ENCODE data around the gene KAZN. TPM values are rescaled to one million over a fixed set of nuclear protein-coding genes. Genes with fewer than 3 reads are reported as not detected.

Gene KAZN
- total and polyA plus RNA-seq, 10 donors: 20.0 to 245 (median 144) TPM

DNA sequence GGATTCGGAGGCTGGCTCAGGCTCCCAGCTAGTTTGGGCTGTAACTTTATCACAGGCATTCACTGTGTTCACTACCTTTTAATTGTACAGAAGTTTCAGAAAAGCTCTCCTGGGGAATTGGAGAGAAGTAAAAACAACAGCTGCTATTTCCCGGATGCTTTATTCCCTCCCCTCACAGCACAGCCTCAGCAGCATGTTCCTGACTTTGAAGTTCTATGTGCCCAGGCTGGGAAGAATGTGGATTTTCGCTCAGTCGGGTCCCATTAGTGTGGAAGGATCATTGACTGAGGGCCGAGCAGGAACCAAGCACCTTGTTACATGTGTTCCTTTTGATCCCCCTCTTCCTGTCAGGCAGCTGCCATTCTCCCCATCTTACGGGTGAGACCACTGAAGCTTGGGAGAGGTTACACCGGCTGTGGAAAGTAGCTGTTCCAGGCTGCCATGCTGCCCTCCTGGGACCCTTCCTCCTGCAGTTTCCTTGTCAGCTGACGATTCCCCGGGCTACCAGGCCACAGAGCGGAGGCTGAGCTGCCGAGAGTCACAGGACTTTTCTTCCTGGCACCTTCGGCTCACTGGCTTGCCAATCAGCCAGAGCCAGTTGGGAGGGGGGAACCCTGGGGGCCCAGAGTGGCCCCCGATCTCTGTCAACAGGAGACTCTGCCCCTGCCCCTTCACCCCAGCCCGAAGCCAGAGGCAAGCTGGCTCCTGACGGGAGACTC is 331.9 kb downstream of the KAZN start:
- TF ChIP-seq POLR2A (IDR thresholded peaks at IDR 0.05) (no peak), CTCF (IDR thresholded peaks at IDR 0.05 in 8 of 11, conservative IDR thresholded peaks at IDR 0.05 in 3 of 11) (no peak), POLR2AphosphoS5 (IDR thresholded peaks at IDR 0.05) (peak in 1 of 3 donors; percentile 40)
- Histone ChIP-seq H3K36me3 (no peaks in the 10 kb centered on the region), H3K27ac (peak overlapping the region in 7 of 8 donors; percentile 51 to 93 (median 90)), H3K4me3 (peak overlapping the region in 6 of 8 donors; percentile 7 to 81 (median 30)), H3K27me3 (replicated peaks in 1 of 7) (peaks cover 0 to 33% (median 7%) of the 10 kb centered on the region in 7 donors), H3K9me3 (no peaks in the 10 kb centered on the region), H3K4me1 (peaks cover 0 to 85% (median 44%) of the 10 kb centered on the region in 6 donors)
- DNase-seq: no peak
- 51 to 71% (median 66%) methylated on average over 14 to 15 of the region's 15 CpGs for WGBS, 5 donors
- intact Hi-C loops (cut with DNase I; ENCODE audit: low total_unique reads): no loop called here

DNA sequence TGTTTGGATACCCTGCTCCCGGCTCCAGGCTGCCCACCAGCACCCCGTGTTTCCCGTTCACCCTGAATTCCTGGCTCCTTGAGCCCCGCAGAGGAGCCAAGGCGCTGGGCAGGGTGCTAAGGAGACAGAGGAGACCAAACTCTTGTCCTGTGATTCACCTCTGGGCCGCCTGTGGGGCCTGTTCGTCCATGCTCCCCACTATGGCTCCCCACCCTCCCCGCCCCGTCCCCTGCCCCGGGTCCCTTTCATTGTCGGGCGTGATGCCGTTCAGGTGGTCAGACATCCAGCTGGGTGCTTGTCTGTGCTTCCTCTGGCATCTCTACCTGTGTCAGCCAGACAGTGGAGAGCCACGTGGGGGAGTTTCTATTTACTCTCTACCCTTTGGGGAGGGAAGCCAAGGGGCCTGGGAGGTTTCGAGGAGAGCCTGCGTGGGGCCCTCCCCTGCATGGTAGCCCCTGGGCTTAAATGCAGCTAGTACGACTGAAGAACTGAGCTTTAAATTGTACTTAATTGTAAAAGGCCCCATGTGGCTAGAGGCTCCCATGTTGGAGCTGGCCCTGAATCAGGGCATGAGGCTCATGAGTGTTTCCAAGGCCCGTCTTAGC is 333.7 kb downstream of the KAZN start:
- Histone ChIP-seq H3K9me3 (no peaks in the 10 kb centered on the region), H3K4me1 (peaks cover 6 to 92% (median 52%) of the 10 kb centered on the region in 6 donors), H3K27ac (peak overlapping the region; percentile 35 to 93 (median 88)), H3K36me3 (no peaks in the 10 kb centered on the region), H3K27me3 (replicated peaks in 1 of 7) (peaks cover 0 to 16% (median 0%) of the 10 kb centered on the region in 7 donors), H3K4me3 (no peak overlapping the region)
- TF ChIP-seq POLR2A (IDR thresholded peaks at IDR 0.05) (no peak), POLR2AphosphoS5 (IDR thresholded peaks at IDR 0.05) (no peak), CTCF (IDR thresholded peaks at IDR 0.05 in 8 of 11, conservative IDR thresholded peaks at IDR 0.05 in 3 of 11) (no peak)
- intact Hi-C loops (cut with DNase I; ENCODE audit: low total_unique reads): no loop called here
- no peak for DNase-seq
- 67 to 81% (median 79%) methylated on average over 16 to 18 of the region's 18 CpGs for WGBS, 5 donors

DNA sequence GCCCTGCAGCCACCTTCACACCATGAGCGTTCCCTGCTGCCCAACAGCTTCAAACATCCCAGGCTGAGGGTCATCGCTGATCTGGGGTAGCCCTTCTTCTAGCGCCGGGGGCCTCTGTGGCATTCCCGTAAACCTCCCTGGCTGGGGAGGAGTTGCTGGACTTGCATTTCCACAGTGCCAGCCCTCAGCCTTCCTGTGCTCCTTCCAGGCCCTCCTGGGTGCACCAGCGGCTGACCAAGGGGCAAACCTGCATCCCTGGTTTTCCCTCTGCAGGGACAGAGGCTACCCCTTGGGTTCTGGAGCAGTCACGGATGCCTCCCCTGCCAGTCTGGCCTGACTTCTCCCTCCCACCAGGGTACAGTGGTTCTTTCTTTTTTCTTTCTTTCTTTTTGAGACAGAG is 336.4 kb downstream of the KAZN start:
- Histone ChIP-seq H3K4me3 (peak overlapping the region in 1 of 8 donors; percentile 24), H3K4me1 (peaks cover 11 to 94% (median 58%) of the 10 kb centered on the region in 6 donors), H3K27ac (peak overlapping the region in 5 of 8 donors; percentile 56 to 84 (median 64)), H3K36me3 (no peaks in the 10 kb centered on the region), H3K27me3 (replicated peaks in 1 of 7) (peaks cover 0 to 5% (median 0%) of the 10 kb centered on the region in 7 donors), H3K9me3 (no peaks in the 10 kb centered on the region)
- no peak for DNase-seq
- TF ChIP-seq POLR2AphosphoS5 (IDR thresholded peaks at IDR 0.05) (peak in 2 of 3 donors; percentile 43 to 53), POLR2A (IDR thresholded peaks at IDR 0.05) (no peak)
- WGBS, 5 donors: 66 to 83% (median 74%) methylated on average over 6 to 7 of the region's 7 CpGs
- intact Hi-C loops (cut with DNase I; ENCODE audit: low total_unique reads): no loop called here

DNA sequence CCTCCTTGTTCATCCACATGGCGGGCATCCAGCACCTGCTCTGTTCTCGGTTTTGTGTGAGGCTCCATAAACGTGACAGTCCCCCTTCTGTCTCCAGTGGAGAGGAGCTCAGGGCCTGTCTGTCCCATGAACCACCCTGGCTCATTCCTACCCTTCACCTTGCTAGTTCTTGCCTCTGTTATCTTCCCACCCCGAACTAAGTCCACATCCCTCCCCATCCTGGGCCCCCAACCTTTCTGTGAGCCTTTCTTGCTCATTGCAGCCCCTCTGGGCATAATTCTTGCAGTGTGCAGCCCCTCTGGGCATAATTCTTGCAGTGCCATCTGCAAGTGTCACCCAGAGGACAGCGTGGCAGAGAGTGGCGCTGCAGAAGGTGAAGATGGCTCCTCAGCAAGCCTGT is 338.3 kb downstream of the KAZN start:
- no peaks in the 10 kb centered on the region for H3K9me3 ChIP-seq
- 70 to 84% (median 74%) methylated on average over 6 of the region's 6 CpGs for WGBS, 5 donors
- H3K27ac ChIP-seq: peak overlapping the region in 5 of 8 donors; percentile 20 to 84 (median 64)
- intact Hi-C loops (cut with DNase I; ENCODE audit: low total_unique reads): no loop called here
- TF ChIP-seq CTCF (IDR thresholded peaks at IDR 0.05 in 8 of 11, conservative IDR thresholded peaks at IDR 0.05 in 3 of 11) (no peak), POLR2A (IDR thresholded peaks at IDR 0.05) (no peak), POLR2AphosphoS5 (IDR thresholded peaks at IDR 0.05) (no peak)
- no peaks in the 10 kb centered on the region for H3K36me3 ChIP-seq
- no peak overlapping the region for H3K4me3 ChIP-seq
- H3K4me1 ChIP-seq: peaks cover 14 to 93% (median 65%) of the 10 kb centered on the region in 6 donors
- H3K27me3 ChIP-seq (replicated peaks in 1 of 7): no peaks in the 10 kb centered on the region
- no peak for DNase-seq
